Common myeloid progenitor, CD34-positive (primary cell): ENCODE data around the gene DNAI1.

Source experiments
- CTCF ChIA-PET: fragments of 350-600 bp; sonication (Branson Sonifier 250); formaldehyde crosslinking; loops from one replicate; lab custom pipeline; 2021; ENCODE audit warnings: antibody characterized with exemption; lab: Charles Lee
- POLR2A ChIA-PET: fragments of 350-600 bp; sonication (Branson Sonifier 250); formaldehyde crosslinking; loops from one replicate; lab custom pipeline; 2021; ENCODE audit warnings: antibody characterized with exemption; lab: Charles Lee
- DNase-seq, 3 donors: peaks; one replicate each; pipeline versions ENCODE4 v3.0.0 to v3.0.0-alpha.2; 2013
- H3K27ac ChIP-seq, 2 experiments: 1 replicate in 1 of 2; 2 replicates in 1 of 2; pipeline ENCODE4 v1.7.0; 2013; ENCODE audit warnings: inconsistent platforms in 2 of 2, low read length in 2 of 2, mild to moderate bottlenecking in 2 of 2, low read depth in 1 of 2, moderate library complexity in 1 of 2; ENCODE audit not compliant: severe bottlenecking in 2 of 2, insufficient read depth in 1 of 2, poor library complexity in 1 of 2
- H3K27me3 ChIP-seq, 5 experiments: replicated peaks in 2 of 5; 1 replicate in 3 of 5; 2 replicates in 2 of 5; pipeline versions ENCODE4 v1.6.1 to v1.7.0; 2013; ENCODE audit warnings: low read length in 4 of 5, mild to moderate bottlenecking in 2 of 5, moderate library complexity in 2 of 5, inconsistent platforms in 1 of 5; ENCODE audit not compliant: insufficient read depth in 5 of 5, control insufficient read depth in 4 of 5
- H3K36me3 ChIP-seq, 4 experiments: 1 replicate in 2 of 4; 2 replicates in 2 of 4; pipeline versions ENCODE4 v1.6.1 to v1.7.0; 2013; ENCODE audit warnings: low read length in 3 of 4, control low read depth in 1 of 4, mild to moderate bottlenecking in 1 of 4; ENCODE audit not compliant: control insufficient read depth in 4 of 4, insufficient read depth in 4 of 4
- H3K4me1 ChIP-seq, 4 experiments: 1 replicate in 3 of 4; 2 replicates in 1 of 4; pipeline versions ENCODE4 v1.6.1 to v1.7.1; 2013; ENCODE audit warnings: low read length in 3 of 4, mild to moderate bottlenecking in 3 of 4, control low read depth in 1 of 4, inconsistent platforms in 1 of 4, moderate library complexity in 1 of 4; ENCODE audit not compliant: control insufficient read depth in 4 of 4, insufficient read depth in 4 of 4; ENCODE audit errors: control extremely low read depth in 1 of 4
- H3K4me3 ChIP-seq, 7 experiments: 1 replicate in 4 of 7; 2 replicates in 3 of 7; pipeline versions ENCODE4 v1.5.1 to v1.7.0; 2013; ENCODE audit warnings: mild to moderate bottlenecking in 7 of 7, low read length in 6 of 7, moderate library complexity in 6 of 7, inconsistent platforms in 2 of 7, low read depth in 2 of 7, control low read depth in 1 of 7; ENCODE audit not compliant: insufficient read depth in 4 of 7, control insufficient read depth in 1 of 7; ENCODE audit errors: extremely low read depth in 1 of 7
- H3K9me3 ChIP-seq, 5 experiments: 1 replicate in 4 of 5; 2 replicates in 1 of 5; pipeline versions ENCODE4 v1.6.1 to v1.7.1; 2013; ENCODE audit warnings: low read length in 4 of 5, mild to moderate bottlenecking in 2 of 5, inconsistent platforms in 1 of 5, low read depth in 1 of 5, moderate library complexity in 1 of 5; ENCODE audit not compliant: control insufficient read depth in 4 of 5, insufficient read depth in 2 of 5; ENCODE audit errors: control extremely low read depth in 1 of 5
- WGBS: methylation state at CpG from one replicate; pipeline ENCODE4 v1.1.5; 2013; ENCODE audit not compliant: insufficient coverage; 5-methylcytosine and 5-hydroxymethylcytosine counted together

DNAI1 gene

GRCh38 chr9:34554211-34555001 is 95.8 kb downstream of the DNAI1 start:
- Histone ChIP-seq H3K36me3 (no peaks in the 10 kb centered on the region), H3K9me3 (no peaks in the 10 kb centered on the region), H3K4me1 (no peaks in the 10 kb centered on the region), H3K27ac (no peak overlapping the region), H3K27me3 (peaks cover 0 to 28% (median 19%) of the 10 kb centered on the region in 5 experiments), H3K4me3 (no peak overlapping the region)
- DNase-seq: no peak
- ChIA-PET CTCF (interaction anchor here (1.2 to 1.5 kb wide), 2 partner anchors 37 to 150 kb away, joined by 4 to 5 read pairs; no protein-coding TSS in a partner anchor), POLR2A (no interaction called here)
- WGBS: 86% methylated on average over 16 of the region's 16 CpGs

DNA sequence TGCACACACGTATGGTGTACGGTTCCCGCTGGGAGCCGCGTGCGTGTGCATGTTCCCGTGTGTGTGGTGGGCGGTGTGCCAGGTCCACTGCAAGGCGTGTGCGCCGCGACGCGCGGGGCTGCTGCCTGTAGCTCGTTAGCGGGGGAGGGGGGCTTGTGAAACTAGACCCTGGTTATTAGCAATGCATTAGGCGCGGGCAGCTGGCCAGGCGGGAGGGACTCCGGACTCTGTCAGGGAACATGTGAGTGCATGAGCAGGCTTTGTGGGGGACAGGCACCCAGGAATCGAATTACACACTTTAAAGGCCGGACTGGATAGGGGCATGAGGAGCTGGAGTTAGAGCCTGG is 96.4 kb downstream of the DNAI1 start:
- no peaks in the 10 kb centered on the region for H3K9me3 ChIP-seq
- ChIA-PET POLR2A (no interaction called here), CTCF (interaction anchor here (1.2 to 1.5 kb wide), 2 partner anchors 36 to 151 kb away, joined by 4 to 5 read pairs; no protein-coding TSS in a partner anchor)

DNA sequence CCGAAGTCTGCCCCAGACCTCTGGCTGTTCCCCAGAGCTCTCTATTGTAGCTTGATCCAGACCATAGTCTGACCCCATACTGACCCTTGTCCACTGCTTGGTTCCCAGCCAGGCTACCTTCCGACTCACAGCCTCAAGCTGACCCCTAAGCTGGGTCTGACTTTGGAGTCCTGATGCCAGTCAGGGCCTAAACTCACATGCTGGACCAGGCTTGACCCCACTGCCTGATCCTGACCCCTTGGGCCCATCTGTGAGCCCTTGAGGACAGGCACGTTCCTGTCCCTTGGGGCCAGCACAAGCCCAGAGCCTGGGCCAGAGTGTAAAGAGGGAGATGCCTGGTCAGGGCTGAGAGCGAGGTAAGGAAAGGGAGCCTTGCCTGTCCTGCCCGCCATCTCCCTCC is 96.9 kb downstream of the DNAI1 start:
- no peaks in the 10 kb centered on the region for H3K36me3 ChIP-seq
- H3K27ac ChIP-seq: no peak overlapping the region
- 95% methylated on average over 3 of the region's 5 CpGs for WGBS
- no peak for DNase-seq
- H3K4me3 ChIP-seq: no peak overlapping the region
- CTCF ChIA-PET: interaction anchor here (1.2 to 1.5 kb wide), 2 partner anchors 36 to 151 kb away, joined by 4 to 5 read pairs; no protein-coding TSS in a partner anchor
- H3K27me3 ChIP-seq: peaks cover 0 to 39% (median 20%) of the 10 kb centered on the region in 5 experiments
- H3K4me1 ChIP-seq: no peaks in the 10 kb centered on the region
- POLR2A ChIA-PET: no interaction called here
- H3K9me3 ChIP-seq: no peaks in the 10 kb centered on the region

More for the DNA sequence above, 96.4 kb downstream of the DNAI1 start:
- H3K36me3 ChIP-seq: no peaks in the 10 kb centered on the region
- WGBS: 87% methylated on average over 21 of the region's 23 CpGs
- DNase-seq: no peak
- peaks cover 0 to 34% (median 20%) of the 10 kb centered on the region in 5 experiments for H3K27me3 ChIP-seq
- H3K27ac ChIP-seq: no peak overlapping the region
- no peaks in the 10 kb centered on the region for H3K4me1 ChIP-seq
- no peak overlapping the region for H3K4me3 ChIP-seq

DNA sequence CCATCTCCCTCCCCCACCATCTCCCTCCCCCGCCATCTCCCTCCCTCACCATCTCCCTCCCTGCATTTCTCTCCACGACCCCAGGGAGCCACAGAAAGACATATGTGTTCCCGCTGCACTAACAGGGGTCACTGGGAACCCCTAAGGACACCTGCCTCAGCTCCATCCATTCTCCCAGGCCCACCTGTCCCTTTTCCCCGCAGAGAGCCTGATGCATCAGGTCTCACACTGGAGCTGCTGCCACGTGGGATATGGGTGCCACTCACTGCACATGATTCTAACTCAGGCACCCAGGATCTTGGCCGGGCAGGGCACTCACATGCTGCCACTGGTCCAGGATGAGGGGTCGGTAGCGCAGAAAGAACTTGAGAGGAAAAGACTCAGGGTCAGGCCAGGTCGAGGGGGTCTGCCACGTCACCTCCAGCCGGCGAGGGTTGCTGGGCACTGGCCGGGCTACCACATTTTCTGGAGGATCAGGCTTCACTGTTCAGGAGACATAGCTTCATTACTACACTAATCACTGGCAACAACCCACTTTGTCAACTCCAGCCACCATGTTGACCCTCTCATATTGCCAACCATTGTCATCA is 97.4 kb downstream of the DNAI1 start:
- H3K36me3 ChIP-seq: no peaks in the 10 kb centered on the region
- no peaks in the 10 kb centered on the region for H3K9me3 ChIP-seq
- DNase-seq: no peak
- no peaks in the 10 kb centered on the region for H3K4me1 ChIP-seq
- POLR2A ChIA-PET: no interaction called here
- WGBS: 87% methylated on average over 11 of the region's 13 CpGs
- H3K27me3 ChIP-seq: peaks cover 0 to 44% (median 22%) of the 10 kb centered on the region in 5 experiments
- no peak overlapping the region for H3K27ac ChIP-seq
- H3K4me3 ChIP-seq: no peak overlapping the region
- CTCF ChIA-PET: interaction anchor here (1.5 kb wide), 1 partner anchor 35 kb away, joined by 5 read pairs; no protein-coding TSS in a partner anchor

DNA sequence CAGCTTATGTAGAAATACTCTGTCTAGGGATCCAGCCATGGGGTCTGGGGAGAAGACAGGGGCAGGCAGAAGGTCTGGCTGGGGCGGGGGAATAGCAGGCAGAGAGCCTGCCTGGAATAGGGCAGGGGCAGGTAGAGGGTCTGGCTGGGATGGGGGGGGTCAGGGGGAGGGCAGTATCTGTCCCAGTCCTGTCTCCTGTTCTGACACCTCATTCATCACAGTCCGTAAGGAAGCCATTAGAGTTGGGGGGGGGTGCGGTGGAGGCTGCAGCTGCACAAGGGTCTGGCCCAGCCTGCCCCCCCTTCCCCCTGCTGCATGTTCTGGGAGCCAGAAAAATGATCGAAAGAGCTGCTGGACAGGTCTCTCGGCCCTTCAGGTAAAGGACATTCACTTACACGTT is 98.3 kb downstream of the DNAI1 start:
- H3K27ac ChIP-seq: no peak overlapping the region
- H3K27me3 ChIP-seq: peaks cover 0 to 49% (median 22%) of the 10 kb centered on the region in 5 experiments
- H3K4me1 ChIP-seq: no peaks in the 10 kb centered on the region
- H3K9me3 ChIP-seq: peaks cover 0 to 2% (median 1%) of the 10 kb centered on the region in 5 experiments
- WGBS: 60% methylated on average over 1 of the region's 6 CpGs
- no peaks in the 10 kb centered on the region for H3K36me3 ChIP-seq
- DNase-seq: no peak
- no peak overlapping the region for H3K4me3 ChIP-seq
- ChIA-PET POLR2A (no interaction called here), CTCF (no interaction called here)

DNA sequence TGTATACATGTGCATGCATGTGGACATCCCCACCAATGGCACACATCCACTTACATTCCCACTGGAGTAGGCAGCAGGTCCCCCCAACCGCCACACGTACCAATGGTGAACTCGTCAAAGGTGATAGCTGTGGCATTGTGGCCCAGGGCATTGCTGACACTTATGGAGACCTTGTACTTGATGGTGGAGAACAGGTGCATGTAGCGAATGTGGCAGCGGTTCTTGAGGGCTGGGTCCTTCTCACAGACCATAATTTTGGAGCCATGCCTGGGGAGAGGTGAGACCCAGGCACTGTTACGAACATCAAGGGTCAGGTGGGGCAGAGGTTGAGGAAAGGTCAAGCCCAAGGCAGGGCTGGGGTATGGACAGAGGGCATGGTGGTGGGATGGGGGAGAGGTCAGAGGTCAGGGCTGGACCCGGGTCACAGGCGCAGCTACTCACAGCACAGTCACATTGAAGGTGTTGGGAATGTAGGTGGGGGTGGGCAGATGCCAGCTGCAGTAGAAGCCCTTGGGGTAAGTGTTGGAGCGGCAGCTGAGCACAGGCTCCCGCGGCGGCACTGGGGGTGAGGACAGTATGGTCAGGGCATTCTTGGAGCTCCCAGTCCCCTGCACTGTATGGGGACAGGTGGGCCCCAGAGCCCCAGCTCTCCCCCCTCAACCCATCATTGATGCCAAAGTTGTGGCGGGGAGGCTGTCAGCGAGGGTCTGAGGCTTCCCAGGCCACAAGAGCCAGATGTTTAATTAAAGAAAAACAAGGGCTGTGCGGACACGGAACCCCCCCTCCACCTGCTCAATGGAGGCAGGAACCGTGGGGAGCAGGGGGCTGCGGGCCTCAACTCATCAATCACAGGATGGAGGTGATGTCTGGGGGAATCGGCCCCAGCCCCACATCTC is 99.1 kb downstream of the DNAI1 start:
- no peak overlapping the region for H3K4me3 ChIP-seq
- no peak for DNase-seq
- H3K27me3 ChIP-seq: peaks cover 0 to 55% (median 25%) of the 10 kb centered on the region in 5 experiments
- peaks cover 0 to 7% (median 4%) of the 10 kb centered on the region in 5 experiments for H3K9me3 ChIP-seq
- ChIA-PET POLR2A (no interaction called here), CTCF (interaction anchor here (0.6 to 1.8 kb wide), 3 partner anchors 11 to 43 kb away, joined by 4 to 10 read pairs (median 4); no protein-coding TSS in a partner anchor)
- WGBS: 81% methylated on average over 12 of the region's 19 CpGs
- H3K36me3 ChIP-seq: no peaks in the 10 kb centered on the region
- no peaks in the 10 kb centered on the region for H3K4me1 ChIP-seq
- H3K27ac ChIP-seq: no peak overlapping the region
